ENCODE results near the gene TCF7. TPM values are rescaled to one million over a fixed set of nuclear protein-coding genes. Genes with fewer than 3 reads are reported as not detected.
A peak's percentile ranks its signal among the peaks of the same experiment; 100 is the strongest.

Gene TCF7
- total and polyA plus RNA-seq, 2 donors (not counting 1 experiment from before 2014, with no cell fraction given), result 3.1 to 3.3 TPM

DNA sequence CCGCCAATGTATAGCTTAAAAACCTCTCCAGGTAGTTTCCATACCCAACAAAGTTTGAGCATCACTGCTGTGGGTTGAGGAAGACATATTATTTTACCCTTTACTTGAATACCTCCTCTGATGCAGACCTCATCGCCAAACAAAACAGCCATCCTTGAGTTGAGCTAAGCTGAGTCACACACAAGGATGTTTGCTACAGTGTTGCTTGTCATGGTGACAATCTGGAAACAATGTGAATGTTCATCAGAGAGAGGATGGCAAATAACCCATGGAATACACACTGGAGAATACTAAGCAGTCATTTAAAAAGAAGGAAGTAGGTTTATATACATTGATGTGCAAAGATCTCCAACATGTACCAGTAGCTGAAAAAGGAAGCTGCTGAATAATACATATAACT lies 41.1 kb upstream of the TCF7 start:
- Histone ChIP-seq H3K27me3 (ENCODE audit: control insufficient read depth, insufficient read depth, low read length) (peaks cover 29% of the 10 kb centered on the region), H3K4me2 (ENCODE audit: extremely low read depth, insufficient read depth, low read length) (no peak overlapping the region), H3K79me2 (ENCODE audit: control insufficient read depth, insufficient read depth, low read length) (no peaks in the 10 kb centered on the region), H4K20me1 (ENCODE audit: control insufficient read depth, extremely low read depth, insufficient read depth, low read length) (no peaks in the 10 kb centered on the region), H3K27ac (ENCODE audit: insufficient read depth, low read length) (no peak overlapping the region), H3K4me3 (replicated peaks in 1 of 4; ENCODE audit: control extremely low read depth in 1 of 4, insufficient read depth in 1 of 4, low read depth in 3 of 4, low read length in 4 of 4) (no peak overlapping the region), H3K9me3 (ENCODE audit: control insufficient read depth, insufficient read depth, low read depth, low read length) (no peaks in the 10 kb centered on the region), H2AFZ (ENCODE audit: low read length) (no peak overlapping the region), H3K9ac (ENCODE audit: insufficient read depth, low read length) (no peak overlapping the region), H3K4me1 (ENCODE audit: control insufficient read depth, extremely low read depth, insufficient read depth, low read length) (no peaks in the 10 kb centered on the region), H3K36me3 (ENCODE audit: control insufficient read depth, insufficient read depth, low read length) (no peaks in the 10 kb centered on the region)
- DNase-seq (ENCODE audit: low read depth in 2 of 2), result peak in 1 of 2 donors; percentile 29
- TF ChIP-seq, protein P1, sequence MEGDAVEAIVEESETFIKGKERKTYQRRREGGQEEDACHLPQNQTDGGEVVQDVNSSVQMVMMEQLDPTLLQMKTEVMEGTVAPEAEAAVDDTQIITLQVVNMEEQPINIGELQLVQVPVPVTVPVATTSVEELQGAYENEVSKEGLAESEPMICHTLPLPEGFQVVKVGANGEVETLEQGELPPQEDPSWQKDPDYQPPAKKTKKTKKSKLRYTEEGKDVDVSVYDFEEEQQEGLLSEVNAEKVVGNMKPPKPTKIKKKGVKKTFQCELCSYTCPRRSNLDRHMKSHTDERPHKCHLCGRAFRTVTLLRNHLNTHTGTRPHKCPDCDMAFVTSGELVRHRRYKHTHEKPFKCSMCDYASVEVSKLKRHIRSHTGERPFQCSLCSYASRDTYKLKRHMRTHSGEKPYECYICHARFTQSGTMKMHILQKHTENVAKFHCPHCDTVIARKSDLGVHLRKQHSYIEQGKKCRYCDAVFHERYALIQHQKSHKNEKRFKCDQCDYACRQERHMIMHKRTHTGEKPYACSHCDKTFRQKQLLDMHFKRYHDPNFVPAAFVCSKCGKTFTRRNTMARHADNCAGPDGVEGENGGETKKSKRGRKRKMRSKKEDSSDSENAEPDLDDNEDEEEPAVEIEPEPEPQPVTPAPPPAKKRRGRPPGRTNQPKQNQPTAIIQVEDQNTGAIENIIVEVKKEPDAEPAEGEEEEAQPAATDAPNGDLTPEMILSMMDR (conservative IDR thresholded peaks at IDR 0.05 in 1 of 2, IDR thresholded peaks at IDR 0.05 in 1 of 2; ENCODE audit: low read depth in 1 of 2, low read length in 2 of 2), result no peak
- TF ChIP-seq EZH2 (IDR thresholded peaks at IDR 0.05; ENCODE audit: low read length, missing control alignments), result no peak

GRCh38 chr5:134075102-134075501 lies 39.4 kb upstream of the TCF7 start:
- H4K20me1 ChIP-seq (ENCODE audit: control insufficient read depth, extremely low read depth, insufficient read depth, low read length), result no peaks in the 10 kb centered on the region
- no peak for TF ChIP-seq EZH2 (IDR thresholded peaks at IDR 0.05; ENCODE audit: low read length, missing control alignments)
- TF ChIP-seq, protein P1 (conservative IDR thresholded peaks at IDR 0.05 in 1 of 2, IDR thresholded peaks at IDR 0.05 in 1 of 2; ENCODE audit: low read depth in 1 of 2, low read length in 2 of 2), result no peak
- H3K4me3 ChIP-seq (replicated peaks in 1 of 4; ENCODE audit: control extremely low read depth in 1 of 4, insufficient read depth in 1 of 4, low read depth in 3 of 4, low read length in 4 of 4), result no peak overlapping the region
- H2AFZ ChIP-seq (ENCODE audit: low read length), result no peak overlapping the region
- H3K27ac ChIP-seq (ENCODE audit: insufficient read depth, low read length), result no peak overlapping the region
- no peaks in the 10 kb centered on the region for H3K9me3 ChIP-seq (ENCODE audit: control insufficient read depth, insufficient read depth, low read depth, low read length)
- peaks cover 21% of the 10 kb centered on the region for H3K27me3 ChIP-seq (ENCODE audit: control insufficient read depth, insufficient read depth, low read length)
- H3K36me3 ChIP-seq (ENCODE audit: control insufficient read depth, insufficient read depth, low read length), result no peaks in the 10 kb centered on the region
- no peak overlapping the region for H3K9ac ChIP-seq (ENCODE audit: insufficient read depth, low read length)
- H3K79me2 ChIP-seq (ENCODE audit: control insufficient read depth, insufficient read depth, low read length), result no peaks in the 10 kb centered on the region
- H3K4me1 ChIP-seq (ENCODE audit: control insufficient read depth, extremely low read depth, insufficient read depth, low read length), result no peaks in the 10 kb centered on the region
- no peak overlapping the region for H3K4me2 ChIP-seq (ENCODE audit: extremely low read depth, insufficient read depth, low read length)
- DNase-seq (ENCODE audit: low read depth in 2 of 2), result no peak

DNA sequence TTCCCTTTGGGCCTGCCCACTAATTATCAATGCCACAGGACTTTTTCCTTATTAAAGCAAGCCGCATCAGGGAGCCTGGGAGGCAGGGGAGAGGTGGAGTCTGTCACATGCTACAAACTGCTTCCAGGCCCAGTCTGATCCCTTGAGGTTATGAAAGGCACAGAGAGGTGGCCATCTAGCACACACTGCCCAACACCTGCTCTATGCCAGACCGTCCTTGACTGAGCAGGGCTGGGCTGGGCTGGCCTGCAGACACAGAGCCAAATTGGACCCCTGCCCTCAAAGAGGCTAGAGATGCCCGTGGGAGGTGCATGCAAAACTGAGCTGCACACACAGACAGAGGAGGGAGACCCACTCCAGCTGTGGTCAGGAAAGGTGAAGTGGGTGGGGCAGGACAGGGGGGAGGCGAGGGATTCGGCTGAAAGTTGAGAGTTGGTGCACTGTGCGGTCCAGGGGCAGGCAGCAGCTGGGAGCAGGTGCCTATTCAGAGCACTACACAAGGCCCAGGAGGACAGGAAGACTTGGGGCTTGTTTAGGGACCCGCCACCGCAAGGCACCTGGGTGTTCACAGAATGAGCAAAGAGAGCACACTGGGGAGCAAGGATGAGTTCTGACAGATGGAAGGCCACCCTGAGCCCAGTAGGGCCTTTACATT lies 36.4 kb upstream of the TCF7 start:
- Histone ChIP-seq H3K4me3 (replicated peaks in 1 of 4; ENCODE audit: control extremely low read depth in 1 of 4, insufficient read depth in 1 of 4, low read depth in 3 of 4, low read length in 4 of 4) (no peak overlapping the region), H3K9ac (ENCODE audit: insufficient read depth, low read length) (no peak overlapping the region), H3K4me2 (ENCODE audit: extremely low read depth, insufficient read depth, low read length) (no peak overlapping the region), H4K20me1 (ENCODE audit: control insufficient read depth, extremely low read depth, insufficient read depth, low read length) (no peaks in the 10 kb centered on the region), H3K79me2 (ENCODE audit: control insufficient read depth, insufficient read depth, low read length) (no peaks in the 10 kb centered on the region), H3K36me3 (ENCODE audit: control insufficient read depth, insufficient read depth, low read length) (no peaks in the 10 kb centered on the region), H3K27me3 (ENCODE audit: control insufficient read depth, insufficient read depth, low read length) (peaks cover 3% of the 10 kb centered on the region), H3K27ac (ENCODE audit: insufficient read depth, low read length) (no peak overlapping the region), H3K9me3 (ENCODE audit: control insufficient read depth, insufficient read depth, low read depth, low read length) (no peaks in the 10 kb centered on the region), H2AFZ (ENCODE audit: low read length) (no peak overlapping the region), H3K4me1 (ENCODE audit: control insufficient read depth, extremely low read depth, insufficient read depth, low read length) (no peaks in the 10 kb centered on the region)
- DNase-seq (ENCODE audit: low read depth in 2 of 2), result no peak
- no peak for TF ChIP-seq EZH2 (IDR thresholded peaks at IDR 0.05; ENCODE audit: low read length, missing control alignments)
- TF ChIP-seq, protein P1 (conservative IDR thresholded peaks at IDR 0.05 in 1 of 2, IDR thresholded peaks at IDR 0.05 in 1 of 2; ENCODE audit: low read depth in 1 of 2, low read length in 2 of 2), result no peak

Measured in fibroblast of lung (primary cell).